ENCODE measurements around the gene STRAP.

Gene STRAP

GRCh38 chr12:15882118-15882971 is at the start of gene STRAP:
Gene STRAP, plus strand, starts transcription at chr12:15882387. Its CDS starts 321 bp downstream, at chr12:15882708.
- peak; percentile 98 for DNase-seq

- no peak for DNase-seq
Measured at GRCh38 chr12:15834575-15834974, 47.6 kb upstream of the STRAP start.

GRCh38 chr12:15837141-15837790 is 44.9 kb upstream of the STRAP start:
- no peak for DNase-seq

- no peak for DNase-seq
Measured at GRCh38 chr12:15839041-15839440, 43.1 kb upstream of the STRAP start.

- DNase-seq: no peak
Measured at GRCh38 chr12:15839682-15840081, 42.5 kb upstream of the STRAP start.

GRCh38 chr12:15842108-15842507 is 40.1 kb upstream of the STRAP start:
- DNase-seq: no peak

GRCh38 chr12:15846887-15847286 is 35.3 kb upstream of the STRAP start:
- no peak for DNase-seq

GRCh38 chr12:15848606-15849005 is 33.6 kb upstream of the STRAP start:
- DNase-seq: no peak

- DNase-seq: no peak
Measured at GRCh38 chr12:15851045-15851620, 31.1 kb upstream of the STRAP start.

GRCh38 chr12:15851919-15852318 is 30.3 kb upstream of the STRAP start:
- no peak for DNase-seq

GRCh38 chr12:15852383-15852782 is 29.8 kb upstream of the STRAP start:
- DNase-seq: no peak

GRCh38 chr12:15853877-15854276 is 28.3 kb upstream of the STRAP start:
- DNase-seq: no peak

GRCh38 chr12:15854916-15855315 is 27.3 kb upstream of the STRAP start:
- DNase-seq: no peak

- DNase-seq: no peak
Measured at GRCh38 chr12:15855646-15856045, 26.5 kb upstream of the STRAP start.

- peak; percentile 22 for DNase-seq
Measured at GRCh38 chr12:15856097-15856982, 25.8 kb upstream of the STRAP start.

GRCh38 chr12:15858353-15858752 is 23.8 kb upstream of the STRAP start:
- DNase-seq: no peak

GRCh38 chr12:15859116-15859515 is 23.1 kb upstream of the STRAP start:
- no peak for DNase-seq

- no peak for DNase-seq
Measured at GRCh38 chr12:15861404-15861803, 20.8 kb upstream of the STRAP start.

GRCh38 chr12:15862840-15863239 is 19.3 kb upstream of the STRAP start:
- no peak for DNase-seq

- no peak for DNase-seq
Measured at GRCh38 chr12:15863372-15863771, 18.8 kb upstream of the STRAP start.

- no peak for DNase-seq
Measured at GRCh38 chr12:15863984-15864383, 18.2 kb upstream of the STRAP start.

GRCh38 chr12:15868186-15868585 is 14.0 kb upstream of the STRAP start:
- no peak for DNase-seq

GRCh38 chr12:15873556-15873955 is 8.6 kb upstream of the STRAP start:
- no peak for DNase-seq
